Right renal pelvis (tissue), 4 donors: ENCODE measurements around the gene TFDP1. TPM values are rescaled to one million over a fixed set of nuclear protein-coding genes. Genes with fewer than 3 reads are reported as not detected.

Source experiments
- DNase-seq, 4 donors: peaks; one replicate each; pipeline ENCODE4 v3.0.0-alpha.2; 2013; ENCODE audit warnings: low read depth in 4 of 4, low spot score in 3 of 4, missing footprints in 1 of 4
- polyA plus RNA-seq, 4 donors: library from polyadenylated mRNA; unstranded; fragments of 120-200 nt; gene quantifications; one replicate each; pipeline ENCODE4 v1.2.1, GENCODE V29; 2013; ENCODE audit not compliant: insufficient read length in 4 of 4

Gene TFDP1
- polyA plus RNA-seq, 4 donors, result 85.0 to 101 (median 90.7) TPM

DNA sequence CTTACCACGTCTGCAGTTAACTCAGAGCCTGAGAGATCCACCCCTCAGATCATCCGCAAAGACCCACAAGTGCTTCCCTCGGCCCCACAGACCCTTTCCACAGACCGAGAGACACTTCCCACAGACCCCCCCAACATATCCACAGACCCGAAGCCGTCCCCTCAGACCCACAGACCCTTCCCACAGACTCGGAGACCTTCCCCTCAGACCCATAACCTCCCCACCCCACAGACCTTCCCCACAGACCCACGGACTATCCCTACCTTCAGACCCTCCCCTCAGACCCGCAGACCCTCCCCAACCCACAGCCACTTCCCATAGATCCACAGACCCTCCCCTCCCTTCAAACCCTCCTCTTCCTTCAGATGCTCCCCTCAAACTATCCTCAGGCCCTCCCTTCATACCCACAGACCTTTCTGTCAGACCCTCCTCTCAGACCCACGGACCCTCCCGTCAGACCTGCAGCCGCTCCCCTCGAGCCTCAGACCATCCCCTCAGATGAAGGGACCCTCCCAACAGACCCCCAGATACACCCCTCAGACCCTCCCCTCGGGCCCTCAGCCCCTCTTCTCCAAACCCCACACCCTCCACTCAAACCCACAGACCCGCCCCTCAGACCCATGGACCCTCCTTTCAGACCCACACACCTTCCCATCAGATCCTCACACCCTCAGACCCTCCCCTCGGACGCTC, 20.1 kb upstream of the TFDP1 start:
- no peak for DNase-seq

DNA sequence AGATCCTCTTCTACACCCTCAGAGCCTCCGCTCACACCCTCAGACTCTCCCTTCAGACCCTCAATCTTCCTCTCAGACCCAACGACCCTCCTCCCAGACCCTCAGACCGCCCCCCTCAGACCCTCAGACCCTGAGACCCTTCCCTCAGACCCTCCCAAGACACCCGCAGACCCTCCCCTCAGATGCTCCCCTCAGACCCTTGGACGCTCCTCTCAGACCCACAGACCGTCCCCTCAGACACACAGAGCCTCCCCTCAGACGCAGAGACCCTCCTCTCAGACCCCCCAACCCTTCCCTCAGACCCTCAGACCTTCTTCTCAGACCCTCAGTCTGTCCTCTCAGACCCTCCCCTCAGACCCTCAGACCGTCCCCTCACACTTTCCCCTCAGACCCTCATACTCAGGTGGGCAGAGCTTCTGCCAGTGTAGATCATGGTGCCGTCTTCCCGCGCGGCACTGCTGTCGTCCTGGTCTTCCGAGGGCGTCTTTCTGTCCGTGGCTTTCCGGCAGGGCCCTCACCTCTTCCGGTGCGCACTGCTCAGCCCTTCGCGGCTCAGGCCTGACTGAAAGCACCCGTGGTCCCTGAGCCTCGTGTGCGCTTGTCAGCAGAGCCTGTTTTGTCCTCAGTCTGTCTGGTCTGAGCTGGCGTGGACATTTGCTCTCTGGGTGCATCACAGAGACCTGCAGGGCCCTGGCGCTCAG, 18.9 kb upstream of the TFDP1 start:
- DNase-seq, result no peak

DNA sequence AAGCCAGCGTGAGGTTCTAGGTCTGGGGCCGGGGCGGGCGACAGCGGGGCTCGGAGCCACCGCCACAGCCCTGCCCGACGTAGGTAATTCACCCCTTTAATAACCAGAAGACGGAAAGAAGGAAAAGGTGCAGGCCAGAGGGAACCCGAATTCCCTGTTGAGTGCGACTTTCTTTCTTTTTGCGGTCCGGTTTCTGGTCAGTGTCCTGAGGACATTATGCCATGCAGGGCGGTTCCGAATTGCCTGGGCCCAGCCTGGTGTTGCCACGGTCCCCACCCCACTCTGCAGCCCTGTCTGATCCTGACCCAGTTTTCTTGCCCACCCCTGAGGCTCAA, 18.4 kb upstream of the TFDP1 start:
- DNase-seq, result no peak

DNA sequence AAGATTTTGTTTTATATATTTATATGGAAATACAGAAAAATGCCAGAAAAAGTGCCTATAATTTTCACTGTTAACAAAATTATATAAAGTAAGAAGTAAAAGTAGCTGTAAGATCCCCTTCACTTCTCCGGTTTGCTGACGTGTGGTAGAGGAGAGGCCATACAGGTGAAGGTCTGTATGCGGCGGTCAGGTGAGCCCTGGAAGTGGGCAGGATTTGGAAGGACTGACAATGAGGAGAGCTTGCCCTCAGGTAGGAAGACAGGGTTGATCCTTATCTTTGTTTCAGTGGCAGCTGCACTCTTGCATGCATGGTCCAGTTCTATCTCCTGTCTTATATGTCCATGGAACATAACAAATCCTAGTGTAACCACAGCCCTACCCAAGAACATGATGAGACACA, 16.9 kb upstream of the TFDP1 start:
- no peak for DNase-seq

DNA sequence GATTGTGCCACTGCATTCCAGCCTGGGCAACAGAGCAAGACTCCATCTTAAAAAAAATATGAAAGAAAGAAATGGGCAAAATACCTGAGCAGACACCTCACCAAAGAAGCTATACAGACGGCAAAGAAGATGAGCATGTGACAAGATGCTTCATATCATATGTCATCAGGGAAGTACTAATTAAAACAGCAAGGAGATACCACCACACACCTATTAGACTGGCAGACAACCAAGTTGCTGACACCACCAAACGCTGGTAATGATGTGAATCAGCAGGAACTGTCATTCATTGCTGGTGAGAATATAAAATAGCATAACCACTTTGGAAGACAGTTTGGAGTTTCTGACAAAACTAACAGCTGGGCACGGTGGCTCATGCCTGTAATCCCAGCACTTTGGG, 11.5 kb upstream of the TFDP1 start:
- no peak for DNase-seq

DNA sequence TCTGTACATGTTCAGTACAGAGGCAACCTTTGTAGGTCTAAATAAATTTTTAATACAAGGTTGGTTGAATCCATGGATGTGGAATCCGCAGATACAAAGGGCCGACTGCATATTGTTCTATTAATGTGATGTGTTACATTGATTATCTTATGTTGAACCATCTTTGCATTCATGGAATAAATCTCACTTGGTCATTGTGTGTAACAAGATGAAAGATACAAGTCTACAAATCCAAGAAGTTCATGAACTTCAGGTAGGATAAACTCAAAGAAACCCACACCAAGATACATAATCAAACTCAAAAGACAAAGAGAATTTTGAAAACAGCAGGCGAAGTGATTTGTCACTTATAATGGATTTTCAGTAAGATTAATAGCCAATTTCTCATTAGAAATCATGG, 8.0 kb upstream of the TFDP1 start:
- DNase-seq, result no peak

DNA sequence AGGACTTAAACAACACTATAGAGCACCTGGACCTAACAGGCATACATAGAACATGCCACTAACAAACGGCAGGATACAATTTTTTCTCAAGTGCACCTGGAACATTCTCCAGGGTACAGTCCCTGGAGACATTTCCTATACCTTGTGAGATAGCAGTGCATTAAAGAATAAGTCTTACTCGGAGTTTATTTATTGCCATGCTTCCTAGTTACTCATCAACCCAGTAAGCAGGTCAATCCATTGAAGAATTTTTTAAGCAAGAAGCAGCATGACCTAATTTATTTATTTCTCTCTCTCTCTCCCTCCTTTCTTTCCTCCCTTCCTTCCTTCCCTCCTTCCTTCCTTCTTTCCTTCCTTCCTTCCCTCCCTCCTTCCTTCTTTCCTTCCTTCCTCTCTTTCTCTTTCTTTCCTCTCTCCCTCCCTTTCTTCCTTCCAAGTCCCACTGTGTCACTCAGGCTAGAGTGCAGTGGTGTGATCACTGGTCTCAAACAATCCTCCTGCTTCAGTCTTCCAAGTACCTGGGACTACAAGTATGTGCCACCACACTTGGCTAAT, 6.6 kb upstream of the TFDP1 start:
- no peak for DNase-seq

DNA sequence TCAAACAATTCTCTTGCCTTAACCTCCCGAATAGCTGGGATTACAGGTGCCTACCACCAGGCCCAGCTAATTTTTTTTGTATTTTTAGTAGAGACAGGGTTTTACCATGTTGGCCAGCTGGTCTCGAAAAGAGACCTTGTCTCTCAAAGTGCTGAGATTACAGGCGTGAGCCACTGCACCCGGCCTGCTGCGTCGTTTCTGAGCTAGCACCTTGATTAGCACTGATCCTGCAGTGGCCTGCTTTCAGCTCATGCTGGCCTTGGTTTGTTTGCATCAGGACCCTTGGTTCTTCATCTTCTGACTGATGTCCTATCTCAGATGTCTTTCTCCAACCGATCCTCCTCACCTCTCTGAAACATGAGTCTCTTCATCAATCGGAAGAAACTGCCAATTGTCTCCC, 4.9 kb upstream of the TFDP1 start:
- DNase-seq, result no peak

DNA sequence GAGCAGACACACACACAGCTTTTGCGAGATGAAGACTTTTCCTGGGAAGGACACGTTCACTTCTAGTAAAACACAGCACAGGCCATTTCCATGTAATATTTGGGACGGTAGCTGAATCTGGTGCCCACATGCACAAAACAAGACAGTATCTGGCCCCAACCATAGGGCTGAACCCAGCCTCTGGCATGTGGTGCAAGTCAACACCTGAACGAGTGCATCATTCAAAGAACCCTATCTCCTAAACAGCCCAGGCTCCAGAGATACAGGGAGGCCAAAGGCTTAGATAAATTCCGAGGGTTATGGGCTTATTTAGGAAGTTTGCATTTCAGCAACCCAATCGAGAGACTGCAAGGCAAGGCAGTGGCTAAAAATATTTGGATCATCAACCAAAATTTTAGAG, 2.7 kb upstream of the TFDP1 start:
- no peak for DNase-seq

DNA sequence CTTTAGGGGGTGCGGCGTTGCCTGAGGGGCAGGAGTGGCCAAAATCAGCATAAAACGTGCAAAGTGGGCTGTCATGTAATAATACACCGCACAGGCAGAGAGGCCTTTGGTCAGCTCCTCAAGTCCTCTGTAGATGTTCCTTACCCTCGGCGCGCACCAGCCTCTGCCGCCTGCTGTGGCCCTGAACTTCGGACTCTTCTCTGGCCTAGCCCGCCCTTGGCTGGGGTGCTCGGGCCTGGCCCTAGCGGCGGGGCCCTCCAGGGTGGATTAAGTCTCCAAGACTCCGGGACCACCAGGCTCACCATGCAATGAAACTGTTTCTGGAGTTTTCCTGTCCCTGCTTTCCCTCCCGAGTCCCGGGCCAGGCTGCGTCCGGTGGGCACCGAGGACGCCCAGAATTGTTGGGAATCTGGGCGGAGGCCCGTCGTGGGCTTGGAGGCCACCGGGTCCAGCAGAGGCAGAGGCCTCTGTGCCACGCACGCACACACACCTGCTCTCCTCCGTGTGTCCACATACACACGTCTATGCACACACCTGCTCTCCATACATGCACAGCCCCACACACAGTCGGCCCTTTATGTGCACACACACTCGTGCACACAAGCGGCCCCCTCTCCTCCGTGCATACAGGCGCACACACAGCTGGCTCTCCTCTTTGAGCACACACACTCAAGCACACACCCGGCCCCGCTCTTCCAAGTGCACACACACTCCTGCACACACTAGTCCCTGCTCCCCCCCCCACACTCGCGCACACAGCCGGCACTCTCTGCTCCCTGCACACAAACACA, 1.5 kb upstream of the TFDP1 start:
- no peak for DNase-seq

DNA sequence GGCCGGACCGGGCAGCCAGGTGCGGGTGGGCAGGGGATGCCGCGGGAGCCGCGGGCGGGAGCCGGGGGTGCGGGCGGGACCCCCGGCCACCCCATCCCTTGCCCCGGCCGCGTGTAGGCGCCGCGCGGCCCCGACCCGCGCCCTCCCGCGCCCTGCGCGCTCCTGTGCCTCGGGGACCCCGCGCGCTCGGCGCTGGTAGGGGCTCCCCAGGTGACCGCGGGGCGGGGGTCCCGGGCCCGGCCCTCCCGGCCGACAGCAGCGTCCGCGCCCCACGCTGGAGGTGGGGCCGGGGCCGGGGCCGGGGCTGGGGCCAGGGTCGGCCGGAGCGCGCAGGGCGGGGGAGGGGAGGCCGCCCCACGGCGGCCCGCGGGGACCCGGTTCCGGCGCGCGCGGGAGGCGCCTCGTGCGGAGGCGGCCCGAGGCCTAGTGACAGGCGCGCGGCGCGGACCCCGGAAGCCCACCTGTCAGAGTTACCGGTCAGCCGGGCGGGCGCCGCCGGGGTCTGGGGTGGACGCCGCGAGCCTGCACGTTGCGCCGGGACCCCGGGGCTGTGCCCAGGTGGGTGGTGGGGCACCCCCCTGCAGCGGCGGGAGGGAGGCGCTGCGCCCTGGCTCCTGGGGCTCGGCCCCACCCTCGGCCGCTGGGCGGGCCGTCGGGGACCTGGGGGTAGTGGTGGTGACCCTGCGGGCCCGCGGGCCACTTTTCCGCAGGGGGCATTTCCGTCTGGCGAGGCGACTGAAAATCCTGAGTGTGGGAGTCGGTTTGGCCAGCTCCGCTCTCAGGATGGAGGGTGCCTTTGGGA, 518 bp downstream of the TFDP1 start:
- no peak for DNase-seq

DNA sequence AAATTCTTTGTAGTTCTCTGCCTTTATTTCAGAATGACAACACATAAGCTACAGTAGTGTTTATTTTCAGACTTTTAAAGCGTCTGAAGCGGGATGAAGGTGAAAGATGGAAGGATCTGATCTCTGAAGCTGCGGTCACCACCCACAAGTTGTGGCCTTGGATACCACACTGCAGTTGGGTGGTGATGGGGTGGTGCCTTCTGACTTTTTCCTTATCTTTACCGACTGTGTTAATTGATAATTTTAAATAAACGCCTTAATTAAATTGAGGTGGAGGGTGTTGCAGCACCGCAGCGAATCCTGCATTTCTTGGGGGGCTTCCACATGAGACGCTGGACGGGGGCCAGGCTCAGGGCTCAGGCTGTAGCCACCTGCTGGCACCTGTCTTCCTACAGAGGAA, 1.3 kb downstream of the TFDP1 start:
- no peak for DNase-seq

DNA sequence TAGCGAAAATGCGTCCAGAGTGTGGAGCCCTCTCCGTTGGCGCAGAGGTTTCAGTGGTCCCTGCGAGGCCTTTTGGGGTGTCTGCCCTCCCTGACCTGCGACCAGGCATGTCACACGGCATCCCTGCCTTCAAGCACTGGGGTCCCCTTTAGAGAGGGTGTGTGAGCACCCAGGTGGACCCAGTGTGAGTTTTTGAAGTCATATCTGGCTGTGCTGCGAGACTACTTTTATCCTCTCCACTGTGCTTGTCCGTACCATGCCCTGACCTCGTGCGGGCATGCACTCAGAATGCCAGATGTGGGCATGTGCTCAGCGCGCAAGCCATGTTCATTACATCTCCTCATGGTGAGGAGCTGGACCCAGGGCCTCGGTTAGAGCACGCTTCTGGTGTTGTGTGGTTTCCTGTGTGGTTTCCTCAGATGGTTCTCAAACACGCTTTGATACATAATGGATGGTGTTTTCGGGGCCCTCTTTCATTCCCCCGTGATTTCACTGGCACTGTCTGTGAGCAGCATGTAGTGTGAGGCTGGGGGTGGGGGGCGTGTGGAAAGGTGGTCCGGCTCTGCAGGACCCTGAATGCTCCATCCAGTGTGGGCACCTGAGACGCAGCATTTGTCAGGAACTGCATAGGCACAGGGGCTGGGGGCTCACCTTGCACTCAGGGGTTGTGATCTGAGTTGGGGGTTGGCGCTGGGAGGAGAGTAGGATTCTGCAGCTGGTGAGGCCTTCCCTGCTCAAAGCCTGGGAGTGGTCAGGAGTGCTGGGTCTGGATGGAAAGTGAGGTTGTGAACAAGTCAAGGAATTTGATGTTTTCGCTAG, 2.3 kb downstream of the TFDP1 start:
- no peak for DNase-seq

DNA sequence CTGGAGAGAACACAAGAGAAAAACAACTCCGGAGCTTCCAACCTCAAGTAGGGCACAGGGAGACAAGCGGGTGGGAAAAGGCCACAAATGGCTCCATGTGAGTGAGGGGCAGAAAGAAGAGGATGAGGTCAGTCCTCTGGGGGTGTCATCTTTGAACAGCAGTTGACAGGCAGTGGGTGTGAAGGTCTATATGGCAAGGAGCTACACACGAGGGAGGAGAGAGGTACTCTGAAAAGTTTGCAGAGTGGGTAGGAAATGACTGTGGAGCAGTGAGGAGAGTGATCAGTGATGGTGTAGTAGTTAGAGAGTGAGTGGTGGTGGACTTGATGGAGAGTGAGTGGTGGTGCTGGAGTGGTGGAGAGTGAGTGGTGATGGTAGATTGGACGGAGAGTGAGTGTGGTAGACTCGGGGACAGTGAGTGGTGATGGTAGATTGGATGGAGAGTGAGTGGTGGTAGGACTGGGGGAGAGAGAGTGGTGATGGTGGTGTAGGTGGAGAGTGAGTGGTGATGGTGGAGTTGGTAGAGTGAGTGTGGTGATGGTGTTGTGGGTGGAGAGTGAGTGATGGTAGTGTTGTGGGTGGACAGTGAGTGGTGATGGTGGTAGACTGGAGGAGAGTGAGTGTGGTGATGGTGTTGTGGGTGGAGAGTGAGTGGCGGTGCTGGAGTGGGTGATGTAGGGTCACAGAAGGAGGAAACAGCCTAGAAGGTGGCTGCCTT, 4.0 kb downstream of the TFDP1 start:
- no peak for DNase-seq

DNA sequence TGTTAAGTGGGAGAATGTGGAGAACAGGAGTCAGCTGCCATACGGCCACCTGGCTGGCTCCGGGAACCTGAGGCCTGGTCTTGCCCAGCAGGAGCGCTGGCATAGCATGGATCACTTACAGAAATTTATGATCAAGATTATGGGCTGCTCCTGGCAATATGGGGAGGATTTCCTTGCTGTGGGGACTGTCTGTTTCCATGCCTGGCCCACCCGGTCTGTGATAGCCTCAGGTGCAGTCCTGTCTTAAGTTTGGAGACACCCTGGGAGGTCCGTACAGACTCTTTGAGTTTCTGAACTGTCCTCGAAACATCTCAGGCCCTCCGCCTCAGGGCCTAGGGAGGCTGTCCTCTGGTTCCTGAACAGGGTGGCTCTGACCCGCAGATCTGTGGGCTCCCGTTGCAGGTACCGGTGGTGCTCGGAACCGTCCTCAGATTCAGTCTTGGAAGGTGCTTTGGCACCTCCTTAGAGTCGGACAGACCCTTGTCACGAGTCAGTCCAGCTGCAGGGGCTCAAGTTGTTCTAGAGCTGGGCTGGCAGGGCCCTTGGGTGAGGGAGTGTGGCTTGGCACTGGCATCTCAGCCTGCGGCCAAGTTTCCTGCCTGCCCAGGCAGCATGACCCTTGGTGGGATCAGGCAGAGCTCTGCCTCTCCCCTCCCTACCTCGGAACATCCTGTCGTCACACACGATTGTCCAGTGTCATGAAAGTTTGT, 4.9 kb downstream of the TFDP1 start:
- DNase-seq, result no peak

DNA sequence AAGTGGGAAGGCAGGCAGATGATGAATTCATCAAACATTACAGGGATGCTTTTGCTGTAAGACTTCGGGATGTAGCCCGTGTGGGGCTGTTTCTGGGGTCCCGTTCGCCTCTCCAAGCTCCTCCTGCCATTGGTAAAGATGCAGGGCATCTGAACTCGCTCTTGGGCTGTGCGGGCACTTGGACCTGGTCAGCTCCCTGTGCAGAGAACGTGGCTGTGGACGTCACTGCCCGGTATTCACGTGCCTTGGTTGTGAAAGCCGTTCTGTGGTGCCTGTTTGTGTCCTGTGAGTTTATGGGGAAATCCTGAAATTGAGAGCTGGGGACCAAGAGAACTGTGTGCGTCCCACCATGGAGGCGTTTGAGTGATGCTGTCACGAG, 5.4 kb downstream of the TFDP1 start:
- DNase-seq, result no peak

DNA sequence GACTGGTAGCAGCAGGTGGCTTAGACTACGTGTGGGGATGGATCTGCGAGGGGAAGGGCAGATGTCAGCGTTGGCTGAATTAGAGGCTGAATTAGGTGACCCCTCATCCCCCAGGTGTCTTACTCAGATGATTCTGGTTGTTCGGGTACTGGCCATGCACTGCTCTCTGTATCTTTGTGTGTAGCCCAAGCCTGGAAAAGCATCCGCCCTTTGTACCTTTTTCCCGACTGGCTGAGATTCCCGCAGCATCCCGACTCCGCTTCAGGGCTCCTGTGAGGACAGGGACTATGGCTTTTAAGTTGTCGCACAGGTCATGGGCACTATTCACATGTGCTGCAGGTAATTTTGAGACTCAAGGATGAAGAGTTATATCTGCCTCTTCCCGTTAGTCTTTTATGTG, 7.2 kb downstream of the TFDP1 start:
- DNase-seq, result no peak

DNA sequence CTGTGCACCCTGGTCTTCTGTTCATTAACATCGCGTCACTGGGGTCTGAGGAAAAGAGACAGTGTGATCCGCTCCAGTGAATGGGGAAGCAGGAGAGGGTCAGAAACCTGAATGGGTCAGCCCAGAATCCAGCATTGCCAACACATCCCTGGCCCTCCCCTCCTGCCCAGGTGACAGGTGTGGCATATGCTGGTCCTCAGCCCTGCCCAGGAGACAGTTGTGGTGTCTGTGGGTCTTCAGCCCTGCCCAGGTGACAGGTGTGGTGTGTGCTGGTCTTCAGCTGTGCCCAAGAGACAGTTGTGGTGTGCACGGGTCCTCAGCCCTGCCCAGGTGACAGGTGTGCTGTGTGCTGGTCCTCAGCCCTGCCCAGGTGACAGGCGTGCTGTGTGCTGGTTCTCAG, 8.0 kb downstream of the TFDP1 start:
- DNase-seq, result no peak
